ENCODE results near the gene MCEMP1.

MCEMP1 gene

GRCh38 chr19:7676854-7677253 is at the start of gene MCEMP1:
Gene MCEMP1 (plus strand): TSS chr19:7677090. CDS start chr19:7677121, 31 bp downstream.
- no peak for DNase-seq (ENCODE audit: low spot score)

- DNase-seq (ENCODE audit: low spot score), result no peak
These were observed 49.7 kb upstream of the MCEMP1 start for GRCh38 chr19:7627166-7627565.

GRCh38 chr19:7628589-7629311 is 48.1 kb upstream of the MCEMP1 start:
- no peak for DNase-seq (ENCODE audit: low spot score)

GRCh38 chr19:7629347-7630054 is 47.4 kb upstream of the MCEMP1 start, which contains the start of the genes PET100 and XAB2:
Gene PET100 (plus strand): TSS chr19:7629793. CDS start chr19:7629834, 41 bp downstream.
Gene XAB2 (minus strand): TSS chr19:7629545. CDS start chr19:7629527, 18 bp downstream.
- peak; percentile 99 for DNase-seq (ENCODE audit: low spot score)

GRCh38 chr19:7631577-7631976 is 45.3 kb upstream of the MCEMP1 start:
- DNase-seq (ENCODE audit: low spot score), result no peak

GRCh38 chr19:7632340-7633203 is 44.3 kb upstream of the MCEMP1 start:
- DNase-seq (ENCODE audit: low spot score), result no peak

GRCh38 chr19:7633698-7634097 is 43.2 kb upstream of the MCEMP1 start, which contains the start of gene PCP2:
Gene PCP2 (minus strand): TSS chr19:7633719. CDS start chr19:7633457, 262 bp downstream.
- DNase-seq (ENCODE audit: low spot score), result no peak

- no peak for DNase-seq (ENCODE audit: low spot score)
These were observed 41.2 kb upstream of the MCEMP1 start for GRCh38 chr19:7635670-7636069.

GRCh38 chr19:7636317-7636690 is 40.6 kb upstream of the MCEMP1 start:
- no peak for DNase-seq (ENCODE audit: low spot score)

- DNase-seq (ENCODE audit: low spot score), result peak; percentile 99
These were observed 40.1 kb upstream of the MCEMP1 start, which contains the start of gene STXBP2 for GRCh38 chr19:7636691-7637373. Gene STXBP2 (plus strand): TSS chr19:7637110. CDS start chr19:7637150, 40 bp downstream.

- DNase-seq (ENCODE audit: low spot score), result no peak
These were observed 39.3 kb upstream of the MCEMP1 start for GRCh38 chr19:7637374-7638256.

- no peak for DNase-seq (ENCODE audit: low spot score)
These were observed 38.0 kb upstream of the MCEMP1 start for GRCh38 chr19:7638802-7639465.

GRCh38 chr19:7639863-7640348 is 37.0 kb upstream of the MCEMP1 start:
- no peak for DNase-seq (ENCODE audit: low spot score)

- DNase-seq (ENCODE audit: low spot score), result no peak
These were observed 36.1 kb upstream of the MCEMP1 start for GRCh38 chr19:7640803-7641202.

- DNase-seq (ENCODE audit: low spot score), result no peak
These were observed 35.3 kb upstream of the MCEMP1 start for GRCh38 chr19:7641290-7642276.

GRCh38 chr19:7642295-7643030 is 34.4 kb upstream of the MCEMP1 start:
- DNase-seq (ENCODE audit: low spot score), result no peak

- DNase-seq (ENCODE audit: low spot score), result no peak
These were observed 33.9 kb upstream of the MCEMP1 start for GRCh38 chr19:7643031-7643415.
